NCI-H524 treated with DMSO at 0.1 percent for 48 hours (cell line): ENCODE data around the gene SLC35F4.
"Not testable (repeated sequence)": the region's sequence is repeated elsewhere in the genome, so short reads cannot be mapped to it uniquely, and the experiment has no call there.

Experiments
- DNase-seq: peaks from one replicate; lab custom pipeline; 2025; lab: John Stamatoyannopoulos, UW

The SLC35F4 gene

GRCh38 chr14:57796556-57796955 lies 69.3 kb downstream of the SLC35F4 start:
- no peak for DNase-seq

- DNase-seq = no peak
Measured at GRCh38 chr14:57785058-57785457, 80.8 kb downstream of the SLC35F4 start.

DNA sequence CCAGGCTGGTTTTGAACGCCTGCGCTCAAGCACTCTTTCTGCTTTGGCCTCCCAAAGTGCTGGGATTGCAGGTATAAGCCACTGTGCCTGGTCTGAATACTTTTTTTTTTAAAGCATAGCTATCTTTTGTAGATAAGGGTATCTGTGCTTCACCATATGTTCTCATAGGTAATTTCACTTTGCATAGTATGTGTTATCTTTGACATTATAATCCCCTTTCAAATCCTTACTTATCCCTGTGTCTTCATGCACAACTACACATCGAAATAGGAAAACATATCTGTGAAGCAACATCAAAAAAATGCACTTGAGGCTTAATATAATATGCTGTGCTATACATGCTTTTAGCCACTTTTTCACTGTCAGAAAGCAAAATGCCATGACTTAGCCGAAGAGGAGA lies 94.1 kb downstream of the SLC35F4 start:
- DNase-seq = no peak

- no peak for DNase-seq
Measured at GRCh38 chr14:57769863-57770523, 95.9 kb downstream of the SLC35F4 start.

GRCh38 chr14:57761800-57762199 lies 104.1 kb downstream of the SLC35F4 start:
- DNase-seq = no peak

- no peak for DNase-seq
Measured at GRCh38 chr14:57760896-57761295, 105.0 kb downstream of the SLC35F4 start.

DNA sequence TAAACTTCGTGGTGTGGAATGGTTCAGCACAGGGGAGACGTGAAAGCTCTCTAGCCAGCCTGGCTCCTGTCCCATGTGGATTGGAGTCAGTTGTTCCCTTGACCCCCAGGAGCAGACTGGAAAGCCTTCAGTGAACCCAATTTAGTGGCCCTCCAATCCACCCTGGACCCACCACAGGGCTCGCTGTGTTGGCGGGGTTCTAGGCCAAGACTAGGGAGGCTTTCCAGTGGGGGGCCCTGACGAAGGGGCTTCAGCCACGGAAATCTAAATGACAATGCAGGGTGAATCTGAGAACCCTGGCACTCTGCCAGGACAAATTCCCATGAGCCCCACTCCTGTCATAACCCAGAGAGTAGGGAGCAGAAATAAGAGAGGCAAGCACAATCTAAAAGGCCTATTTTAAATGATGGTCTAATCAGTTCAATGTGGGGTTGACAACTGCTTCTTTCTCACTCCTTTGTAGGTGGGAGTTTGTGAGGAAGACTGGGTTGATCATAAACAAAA lies 110.8 kb downstream of the SLC35F4 start:
- DNase-seq = no peak

DNA sequence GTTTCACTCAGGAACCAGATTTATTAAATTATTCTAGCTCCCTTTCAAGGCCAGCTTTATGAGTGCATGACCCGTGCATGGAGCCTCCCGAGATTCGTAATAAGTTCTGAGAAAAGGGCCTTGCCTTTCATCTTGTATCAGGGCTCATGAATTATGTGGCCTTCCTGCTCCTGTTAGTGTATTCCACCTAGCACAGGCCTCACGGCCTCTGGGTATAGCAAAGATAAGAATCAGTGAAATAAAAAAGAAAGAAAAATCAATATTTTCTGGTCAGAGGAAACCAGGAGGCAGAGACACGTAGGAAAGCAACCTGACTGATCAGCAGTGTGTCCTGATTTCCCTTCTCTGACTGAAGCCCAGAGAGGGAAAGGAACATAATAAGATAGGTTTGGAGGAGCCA lies 111.4 kb downstream of the SLC35F4 start:
- DNase-seq = no peak

DNA sequence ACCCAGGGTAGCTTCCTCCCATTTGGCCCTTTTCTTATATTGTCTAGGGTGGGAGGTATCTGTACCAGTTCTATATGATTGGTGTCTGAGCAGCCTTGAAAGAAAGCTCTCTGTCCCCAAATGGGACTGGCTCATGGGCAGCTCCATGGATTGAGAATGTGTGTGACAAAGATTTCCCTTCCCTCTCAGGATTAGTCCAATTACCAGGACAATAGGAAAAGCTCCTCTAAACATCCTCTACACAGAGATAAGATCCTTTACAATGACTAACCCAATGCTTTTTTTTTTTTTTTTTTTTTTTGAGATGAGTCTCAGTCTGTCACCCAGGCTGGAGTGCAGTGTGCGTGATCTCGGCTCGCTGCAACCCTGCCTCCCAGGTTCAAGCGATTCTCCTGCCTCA lies 112.1 kb downstream of the SLC35F4 start:
- DNase-seq = no peak

GRCh38 chr14:57752142-57752695 lies 113.7 kb downstream of the SLC35F4 start:
- not testable (repeated sequence) for DNase-seq

DNA sequence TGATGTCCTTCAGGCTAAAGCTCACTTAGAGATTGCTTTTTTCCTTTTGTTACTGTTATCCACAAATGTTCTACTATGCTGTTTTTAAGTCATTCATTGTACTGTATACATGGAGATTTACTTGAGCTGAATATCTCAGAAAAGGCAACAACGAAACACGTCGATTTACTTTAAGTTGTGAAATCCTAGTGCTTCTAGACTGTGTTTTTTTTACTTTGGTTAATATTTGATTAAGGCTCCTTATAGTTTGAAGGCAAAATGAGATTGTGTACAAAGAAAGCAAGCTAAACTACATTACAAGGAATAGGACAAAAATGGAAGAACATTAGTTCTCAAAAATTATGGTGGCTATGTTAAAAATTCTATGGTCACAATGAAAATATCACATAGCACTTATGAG lies 114.5 kb downstream of the SLC35F4 start:
- DNase-seq = no peak

GRCh38 chr14:57749267-57749666 lies 116.6 kb downstream of the SLC35F4 start:
- no peak for DNase-seq

DNA sequence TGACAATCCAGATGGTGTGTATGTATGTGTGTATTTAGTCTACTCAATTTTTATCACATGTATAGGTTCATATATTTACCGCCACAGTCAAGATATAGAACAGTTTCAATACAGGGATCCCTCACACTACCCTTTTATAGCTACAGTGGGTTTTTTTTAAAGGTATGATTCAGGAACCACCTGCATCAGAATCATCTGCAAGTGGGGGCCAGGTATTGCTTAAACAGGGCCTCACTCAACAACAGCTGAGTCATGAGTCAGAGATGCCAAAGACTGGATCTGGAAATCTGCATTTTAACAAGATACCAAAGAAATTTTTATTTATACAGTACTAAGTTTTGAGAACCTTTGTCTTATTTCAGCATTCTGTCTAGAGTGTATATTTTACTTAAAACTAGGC lies 117.6 kb downstream of the SLC35F4 start:
- no peak for DNase-seq

- no peak for DNase-seq
Measured at GRCh38 chr14:57747036-57747435, 118.9 kb downstream of the SLC35F4 start.

- no peak for DNase-seq
Measured at GRCh38 chr14:57746563-57746962, 119.3 kb downstream of the SLC35F4 start.

- no peak for DNase-seq
Measured at GRCh38 chr14:57739516-57739915, 126.4 kb downstream of the SLC35F4 start.

DNA sequence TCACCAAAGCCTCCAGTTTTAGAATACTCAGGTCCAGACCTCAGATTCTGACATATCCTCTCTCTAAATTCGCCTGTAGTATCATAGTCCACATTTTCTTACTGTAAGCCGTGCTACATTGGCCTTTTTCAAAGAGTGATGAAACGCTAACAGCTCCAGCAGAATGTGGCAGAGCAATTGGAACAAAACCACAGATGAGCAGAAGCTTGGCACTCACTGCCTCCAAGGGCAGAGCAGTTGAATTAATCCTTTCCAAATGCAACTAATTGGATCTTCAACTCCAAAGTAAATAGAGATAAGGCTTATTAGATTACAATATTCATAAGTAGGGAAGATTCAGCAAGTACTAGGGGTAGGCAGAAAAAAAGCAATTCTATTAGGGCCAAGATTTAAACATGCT lies 128.3 kb downstream of the SLC35F4 start:
- DNase-seq = peak; percentile 45

DNA sequence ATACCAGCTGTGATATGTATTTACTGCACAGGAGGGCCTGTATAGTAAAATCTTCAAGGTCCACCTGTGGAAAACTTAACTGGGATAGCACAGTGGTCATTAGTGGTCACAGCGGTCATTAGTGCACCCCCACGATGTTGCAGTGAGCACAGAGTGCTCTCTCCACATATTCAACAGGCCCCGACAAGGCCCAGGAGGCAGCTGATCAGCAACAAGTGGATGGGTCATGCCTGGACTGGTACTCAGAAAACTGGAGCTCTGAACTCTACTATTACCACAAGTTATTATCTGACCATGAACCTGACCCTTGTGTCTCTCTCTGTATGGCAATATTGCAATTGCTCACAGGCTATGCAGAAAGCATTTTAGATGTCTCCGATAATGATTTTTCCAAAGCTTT lies 129.5 kb downstream of the SLC35F4 start:
- DNase-seq = no peak

DNA sequence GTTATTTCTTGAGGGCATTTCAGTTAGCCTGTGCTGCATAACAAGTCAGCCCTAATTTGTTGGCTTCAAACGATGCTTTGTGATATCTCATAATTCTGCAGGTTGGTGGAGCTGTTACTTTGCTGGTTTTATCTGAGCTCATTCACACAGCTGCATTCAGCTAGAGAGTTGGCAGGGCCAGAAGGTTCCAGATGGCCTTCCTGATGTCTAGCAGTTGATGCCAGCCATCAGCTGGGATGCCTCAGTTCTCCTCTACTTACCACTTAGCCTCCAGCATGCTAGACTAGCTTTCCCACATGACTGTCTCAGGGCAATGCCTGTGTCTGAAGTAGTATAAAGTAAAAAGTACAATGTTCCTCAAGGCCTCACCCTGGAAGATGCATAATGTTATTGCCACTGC lies 130.6 kb downstream of the SLC35F4 start:
- DNase-seq = no peak

- DNase-seq = no peak
Measured at GRCh38 chr14:57732463-57733285, 133.2 kb downstream of the SLC35F4 start.

- DNase-seq = no peak
Measured at GRCh38 chr14:57729208-57730187, 136.4 kb downstream of the SLC35F4 start.
